CD4-positive, alpha-beta T cell (primary cell): ENCODE results near the gene ADPGK. TPM values are rescaled to one million over a fixed set of nuclear protein-coding genes. Genes with fewer than 3 reads are reported as not detected.
"Not testable (repeated sequence)": the region's sequence is repeated elsewhere in the genome, so short reads cannot be mapped to it uniquely, and the experiment has no call there.

ENCODE experiments used
- ATAC-seq: fragments of 200-7000 bp; cut with Tn5 transposase; one replicate; pipeline ENCODE4 v1.10.0; 2022; ENCODE audit warnings: mild to moderate bottlenecking; ENCODE audit not compliant: poor library complexity
- CTCF ChIA-PET: fragments of 350-600 bp; sonication (Branson Sonifier 250); formaldehyde crosslinking; loops from one replicate; lab custom pipeline; 2021; ENCODE audit warnings: antibody characterized with exemption, inconsistent platforms; lab: Charles Lee
- POLR2A ChIA-PET: fragments of 350-600 bp; sonication (Branson Sonifier 250); formaldehyde crosslinking; loops from one replicate; lab custom pipeline; 2021; ENCODE audit warnings: antibody characterized with exemption, inconsistent platforms; lab: Charles Lee
- DNase-seq, 14 experiments: peaks; one replicate each; pipeline ENCODE4 v3.0.0-alpha.2; 2013 to 2020; ENCODE audit warnings: mixed read lengths in 2 of 14
- H3K27ac ChIP-seq, 2 donors: one replicate each; pipeline versions ENCODE4 v1.5.1 to v1.7.0; 2013; ENCODE audit warnings: low read length in 2 of 2, low read depth in 1 of 2, mild to moderate bottlenecking in 1 of 2
- H3K27me3 ChIP-seq, 2 experiments: 1 replicate in 1 of 2; 2 replicates in 1 of 2; pipeline versions ENCODE4 v1.6.1 to v1.7.0; 2013; ENCODE audit warnings: low read length in 2 of 2, control low read depth in 1 of 2, mild to moderate bottlenecking in 1 of 2, moderate library complexity in 1 of 2; ENCODE audit not compliant: insufficient read depth in 2 of 2, control insufficient read depth in 1 of 2
- H3K36me3 ChIP-seq: one replicate; pipeline ENCODE4 v1.6.1; 2013; ENCODE audit warnings: low read length, control low read depth; ENCODE audit not compliant: insufficient read depth
- H3K4me1 ChIP-seq: one replicate; pipeline ENCODE4 v1.6.1; 2013; ENCODE audit warnings: low read length, control low read depth; ENCODE audit not compliant: insufficient read depth
- H3K4me3 ChIP-seq: one replicate; pipeline ENCODE4 v1.5.1; 2013; ENCODE audit warnings: mild to moderate bottlenecking, low read length, moderate library complexity
- H3K9me3 ChIP-seq, 2 experiments: 1 replicate in 1 of 2; 2 replicates in 1 of 2; pipeline versions ENCODE4 v1.6.1 to v1.7.0; 2013; ENCODE audit warnings: low read length in 2 of 2, mild to moderate bottlenecking in 2 of 2, control low read depth in 1 of 2, moderate library complexity in 1 of 2; ENCODE audit not compliant: control insufficient read depth in 1 of 2, insufficient read depth in 1 of 2
- H3K27ac Mint-ChIP-seq: one replicate; pipeline ENCODE4 v1.8.0; 2020; ENCODE audit warnings: mixed read lengths
- H3K27me3 Mint-ChIP-seq: one replicate; pipeline ENCODE4 v1.8.0; 2021; ENCODE audit warnings: mixed read lengths
- H3K36me3 Mint-ChIP-seq: one replicate; pipeline ENCODE4 v1.8.0; 2021; ENCODE audit warnings: low read depth, mixed read lengths
- H3K4me1 Mint-ChIP-seq: one replicate; pipeline ENCODE4 v1.8.0; 2021; ENCODE audit warnings: low read depth, mixed read lengths
- H3K4me3 Mint-ChIP-seq: one replicate; pipeline ENCODE4 v1.8.0; 2020; ENCODE audit warnings: mild to moderate bottlenecking, mixed read lengths
- H3K9me3 Mint-ChIP-seq: one replicate; pipeline ENCODE4 v1.8.0; 2020; ENCODE audit warnings: mixed read lengths
- intact Hi-C, 2 experiments: fragments of 100-400 bp; cut with DNase I in 1 of 2; cut with micrococcal nuclease in 1 of 2; formaldehyde crosslinking; loops; one replicate each; pipeline versions ENCODE4 v1.15.1 to v1.9.0; 2023 to 2025; cut with DNase I, micrococcal nuclease
- total RNA-seq, 174 experiments: library from RNA in 2 of 174; stranded (reverse) in 2 of 174; gene quantifications; one replicate each; pipeline ENCODE4 v1.2.3 and lab custom pipeline; 2021 to 2026
- TF ChIP-seq, protein P1 (sequence below): fragments of 200-600 bp; IDR thresholded peaks from one replicate; pipeline ENCODE4 v1.8.0; 2022; ENCODE audit warnings: antibody characterized with exemption, mild to moderate bottlenecking

ADPGK gene
- total RNA-seq, 2 experiments from 2014 or later = 88.8 to 92.5 TPM

GRCh38 chr15:72725446-72725845, 58.1 kb downstream of the ADPGK start:
- CTCF ChIA-PET = no interaction called here
- no peak overlapping the region for H3K27ac Mint-ChIP-seq

DNA sequence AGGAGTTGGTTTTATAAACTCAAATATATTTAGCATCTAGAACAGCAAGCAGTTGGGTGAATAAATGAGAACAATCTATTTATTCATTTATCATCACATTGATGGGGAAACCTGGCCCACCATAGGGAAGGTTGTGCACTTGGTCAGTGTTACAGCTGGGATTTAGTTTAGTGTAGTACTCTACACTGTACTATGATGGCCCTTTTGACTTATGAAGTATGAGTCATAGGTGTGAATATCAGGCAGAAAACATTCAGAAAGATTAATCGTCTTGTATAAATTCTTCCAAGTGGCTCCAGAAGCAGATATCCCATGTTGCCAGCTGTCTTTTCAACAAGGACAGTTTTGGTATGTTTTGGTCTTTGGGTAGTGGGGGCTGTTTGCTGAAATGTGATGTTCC, 59.5 kb downstream of the ADPGK start:
- Mint-ChIP-seq H3K4me1 (no peaks in the 10 kb centered on the region), H3K27me3 (no peaks in the 10 kb centered on the region), H3K36me3 (peaks cover 38% of the 10 kb centered on the region), H3K27ac (no peak overlapping the region), H3K4me3 (no peak overlapping the region), H3K9me3 (no peaks in the 10 kb centered on the region)
- TF ChIP-seq, protein P1, sequence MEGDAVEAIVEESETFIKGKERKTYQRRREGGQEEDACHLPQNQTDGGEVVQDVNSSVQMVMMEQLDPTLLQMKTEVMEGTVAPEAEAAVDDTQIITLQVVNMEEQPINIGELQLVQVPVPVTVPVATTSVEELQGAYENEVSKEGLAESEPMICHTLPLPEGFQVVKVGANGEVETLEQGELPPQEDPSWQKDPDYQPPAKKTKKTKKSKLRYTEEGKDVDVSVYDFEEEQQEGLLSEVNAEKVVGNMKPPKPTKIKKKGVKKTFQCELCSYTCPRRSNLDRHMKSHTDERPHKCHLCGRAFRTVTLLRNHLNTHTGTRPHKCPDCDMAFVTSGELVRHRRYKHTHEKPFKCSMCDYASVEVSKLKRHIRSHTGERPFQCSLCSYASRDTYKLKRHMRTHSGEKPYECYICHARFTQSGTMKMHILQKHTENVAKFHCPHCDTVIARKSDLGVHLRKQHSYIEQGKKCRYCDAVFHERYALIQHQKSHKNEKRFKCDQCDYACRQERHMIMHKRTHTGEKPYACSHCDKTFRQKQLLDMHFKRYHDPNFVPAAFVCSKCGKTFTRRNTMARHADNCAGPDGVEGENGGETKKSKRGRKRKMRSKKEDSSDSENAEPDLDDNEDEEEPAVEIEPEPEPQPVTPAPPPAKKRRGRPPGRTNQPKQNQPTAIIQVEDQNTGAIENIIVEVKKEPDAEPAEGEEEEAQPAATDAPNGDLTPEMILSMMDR = no peak
- intact Hi-C loops = loop anchor here (5.0 kb wide), 2 partner anchors 58 to 518 kb away; partner anchors contain the start of gene ADPGK (in 1 of the 2)
- no peaks in the 10 kb centered on the region for H3K27me3 ChIP-seq
- no peak overlapping the region for H3K4me3 ChIP-seq
- H3K4me1 ChIP-seq = no peaks in the 10 kb centered on the region
- ChIA-PET POLR2A (interaction anchor here (1.3 kb wide), 1 partner anchor 59 kb away, joined by 3 read pairs; the partner anchor contains the start of gene ADPGK), CTCF (interaction anchor here (1.2 kb wide), 1 partner anchor 550 kb away, joined by 4 read pairs; no protein-coding TSS in a partner anchor)
- no peak overlapping the region for H3K27ac ChIP-seq
- H3K9me3 ChIP-seq = no peaks in the 10 kb centered on the region
- no peak for ATAC-seq
- DNase-seq = no peak
- H3K36me3 ChIP-seq = peaks cover 5% of the 10 kb centered on the region

More at GRCh38 chr15:72725446-72725845, 58.1 kb downstream of the ADPGK start:
- Mint-ChIP-seq H3K36me3 (peaks cover 42% of the 10 kb centered on the region), H3K9me3 (no peaks in the 10 kb centered on the region), H3K27me3 (no peaks in the 10 kb centered on the region), H3K4me1 (no peaks in the 10 kb centered on the region), H3K4me3 (no peak overlapping the region)
- no peak overlapping the region for H3K4me3 ChIP-seq
- no peaks in the 10 kb centered on the region for H3K27me3 ChIP-seq
- no peak overlapping the region for H3K27ac ChIP-seq
- intact Hi-C loops = no loop called here
- ATAC-seq (no peak), DNase-seq (no peak)
- POLR2A ChIA-PET = no interaction called here
- TF ChIP-seq, protein P1 = no peak
- peaks cover 8% of the 10 kb centered on the region for H3K36me3 ChIP-seq
- no peaks in the 10 kb centered on the region for H3K9me3 ChIP-seq
- no peaks in the 10 kb centered on the region for H3K4me1 ChIP-seq

GRCh38 chr15:72722071-72722696, 61.4 kb downstream of the ADPGK start:
- H3K27ac Mint-ChIP-seq = no peak overlapping the region

DNA sequence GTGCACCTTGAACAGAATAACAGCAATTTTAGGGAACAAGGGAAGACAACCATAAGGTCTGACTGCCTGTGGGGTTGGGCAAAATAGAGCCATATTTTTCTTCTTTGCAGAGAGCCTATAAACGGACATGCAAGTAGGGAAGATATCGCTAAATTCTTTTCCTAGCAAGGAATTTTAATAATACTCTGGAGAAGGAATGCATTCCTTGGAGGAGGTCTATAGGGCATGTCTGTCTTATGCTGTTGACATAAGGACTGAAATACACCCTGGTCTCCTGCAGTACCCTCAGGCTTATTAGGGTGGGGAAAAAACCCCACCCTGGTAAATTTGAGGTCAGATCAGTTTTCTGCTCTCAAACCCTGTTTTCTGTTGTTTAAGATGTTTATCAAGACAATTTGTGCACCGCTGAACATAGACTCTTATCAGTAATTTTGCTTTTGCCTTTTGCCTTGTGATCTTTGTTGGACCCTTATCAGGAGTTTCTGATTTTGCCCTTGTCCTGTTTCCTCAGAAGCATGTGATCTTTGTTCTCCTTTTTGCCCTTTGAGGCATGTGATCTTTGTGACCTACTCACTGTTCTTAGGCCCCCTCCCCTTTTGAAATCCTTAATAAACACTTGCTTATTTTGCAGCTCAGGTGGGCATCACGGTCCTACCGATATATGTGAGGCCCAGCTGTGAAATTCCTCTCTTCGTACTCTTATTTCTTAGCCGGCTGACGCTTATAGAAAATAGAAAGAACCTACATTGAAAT, 74.8 kb downstream of the ADPGK start:
- peaks cover 15% of the 10 kb centered on the region for H3K36me3 ChIP-seq
- H3K4me3 ChIP-seq, intact Hi-C loops, DNase-seq, H3K27me3 Mint-ChIP-seq, H3K4me1 Mint-ChIP-seq, ATAC-seq, H3K9me3 Mint-ChIP-seq, POLR2A ChIA-PET, H3K9me3 ChIP-seq, H3K4me1 ChIP-seq, H3K4me3 Mint-ChIP-seq, H3K27ac Mint-ChIP-seq, H3K27ac ChIP-seq, H3K27me3 ChIP-seq: not testable (repeated sequence)
- H3K36me3 Mint-ChIP-seq = peaks cover 35% of the 10 kb centered on the region
- CTCF ChIA-PET = interaction anchor here (1.2 kb wide), 1 partner anchor 13 kb away, joined by 3 read pairs; no protein-coding TSS in a partner anchor

More at GRCh38 chr15:72722071-72722696, 61.4 kb downstream of the ADPGK start:
- intact Hi-C loops = loop anchor here (2.0 to 5.0 kb wide), 4 partner anchors 60 to 551 kb away; partner anchors contain the start of gene ADPGK (in 1 of the 2)
- DNase-seq (peak; percentile 51 to 81 (median 65)), ATAC-seq (peak; percentile 51)
- Mint-ChIP-seq H3K27me3 (no peaks in the 10 kb centered on the region), H3K4me1 (no peaks in the 10 kb centered on the region), H3K9me3 (no peaks in the 10 kb centered on the region), H3K4me3 (no peak overlapping the region), H3K36me3 (peaks cover 38% of the 10 kb centered on the region)
- Histone ChIP-seq H3K36me3 (peaks cover 3% of the 10 kb centered on the region), H3K4me3 (no peak overlapping the region), H3K27me3 (no peaks in the 10 kb centered on the region), H3K9me3 (no peaks in the 10 kb centered on the region), H3K27ac (no peak overlapping the region), H3K4me1 (no peaks in the 10 kb centered on the region)
- ChIA-PET CTCF (interaction anchor here (0.5 to 2.5 kb wide), 16 partner anchors 8 to 604 kb away, joined by 3 to 14 read pairs (median 4); partner anchors contain the start of genes MYO9A and SENP8), POLR2A (interaction anchor here (1.1 to 1.4 kb wide), 5 partner anchors 13 to 361 kb away, joined by 3 to 7 read pairs (median 3); partner anchors contain the start of gene ADPGK)
- TF ChIP-seq, protein P1 = peak; percentile 92
